Raji (cell line): Measurements from ENCODE around the gene GJB2.

ENCODE experiments used
- POLR2A ChIP-seq: IDR thresholded peaks from 2 replicates; pipeline ENCODE4 v1.6.1; 2011; ENCODE audit warnings: low read depth, low read length, control low read depth; ENCODE audit not compliant: insufficient read depth

GJB2 gene

GRCh38 chr13:20198781-20199180 is 6.0 kb upstream of the GJB2 start:
- no peak for TF ChIP-seq POLR2A

GRCh38 chr13:20197361-20197834 is 4.7 kb upstream of the GJB2 start:
- no peak for TF ChIP-seq POLR2A

GRCh38 chr13:20195801-20196200 is 3.1 kb upstream of the GJB2 start:
- TF ChIP-seq POLR2A: no peak

DNA sequence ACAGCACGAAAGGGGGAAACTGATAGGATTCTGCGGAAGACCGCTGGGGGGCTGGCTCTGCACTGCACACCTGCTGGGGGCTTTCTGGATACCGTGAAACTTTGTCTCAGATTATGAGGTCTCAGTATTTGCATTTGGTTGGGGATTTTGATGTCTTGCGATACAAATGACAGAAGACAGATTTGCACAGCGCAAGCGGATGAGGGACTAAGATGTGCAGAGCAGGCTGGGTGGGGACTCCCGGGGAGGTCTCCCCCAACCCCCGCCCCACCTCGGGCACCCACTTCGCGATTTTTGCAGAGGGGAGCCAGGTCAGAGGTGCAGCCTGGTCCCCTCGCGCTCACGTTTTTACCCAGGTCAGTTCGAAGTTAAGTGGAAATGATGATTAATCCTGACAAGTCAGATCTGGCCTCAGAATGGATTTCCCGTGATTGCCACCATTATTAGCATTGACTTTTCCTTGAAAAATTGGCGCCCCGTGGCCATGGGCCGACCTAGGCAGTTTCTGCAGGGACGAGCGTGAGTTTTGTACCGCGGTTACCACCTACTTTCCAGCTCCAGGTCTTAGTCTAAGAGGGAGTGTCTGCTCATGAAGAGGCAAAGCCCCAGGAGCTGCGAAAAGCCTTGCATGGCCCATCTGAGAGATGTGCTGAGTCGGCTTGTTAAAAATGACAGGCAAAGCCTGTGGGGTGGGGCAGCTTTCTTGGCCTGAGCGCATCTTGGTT is 1.3 kb upstream of the GJB2 start:
- TF ChIP-seq POLR2A: no peak

DNA sequence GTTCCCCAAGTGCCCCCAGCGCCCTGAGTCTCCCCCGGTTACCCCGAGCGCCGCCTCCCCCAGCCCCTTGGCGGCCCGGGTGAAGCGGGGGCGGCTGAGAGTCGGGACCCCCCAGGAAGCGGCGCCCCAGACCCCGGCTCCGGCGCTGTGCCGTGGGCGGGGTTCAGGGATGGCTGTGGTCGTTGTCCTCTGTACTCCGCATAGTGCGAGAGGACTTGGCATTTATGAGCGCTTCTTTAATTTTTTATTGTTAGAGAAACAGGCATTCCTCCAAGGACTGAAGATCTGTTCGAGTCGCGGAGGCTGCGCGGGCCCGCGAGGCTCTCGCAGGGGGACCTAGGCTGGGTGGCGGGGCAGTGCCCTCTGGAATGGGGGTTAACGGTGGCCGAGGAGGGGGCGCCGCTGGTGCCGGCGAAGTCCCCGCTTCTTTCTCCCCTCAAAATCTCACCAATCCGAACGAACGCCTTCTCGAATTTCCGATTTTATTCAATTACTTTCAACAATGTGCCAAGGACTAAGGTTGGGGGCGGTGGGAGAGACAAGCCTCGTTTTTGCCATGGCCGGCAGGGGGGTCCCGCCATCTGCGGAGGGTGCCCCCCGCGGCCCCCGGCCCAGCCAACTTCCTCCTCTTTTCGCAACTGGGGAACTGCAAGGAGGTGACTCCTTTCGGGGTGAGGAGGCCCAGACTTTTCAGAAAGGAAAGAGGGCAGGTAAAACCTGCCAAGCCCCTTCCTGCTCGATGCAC is 596 bp upstream of the GJB2 start:
- no peak for TF ChIP-seq POLR2A

DNA sequence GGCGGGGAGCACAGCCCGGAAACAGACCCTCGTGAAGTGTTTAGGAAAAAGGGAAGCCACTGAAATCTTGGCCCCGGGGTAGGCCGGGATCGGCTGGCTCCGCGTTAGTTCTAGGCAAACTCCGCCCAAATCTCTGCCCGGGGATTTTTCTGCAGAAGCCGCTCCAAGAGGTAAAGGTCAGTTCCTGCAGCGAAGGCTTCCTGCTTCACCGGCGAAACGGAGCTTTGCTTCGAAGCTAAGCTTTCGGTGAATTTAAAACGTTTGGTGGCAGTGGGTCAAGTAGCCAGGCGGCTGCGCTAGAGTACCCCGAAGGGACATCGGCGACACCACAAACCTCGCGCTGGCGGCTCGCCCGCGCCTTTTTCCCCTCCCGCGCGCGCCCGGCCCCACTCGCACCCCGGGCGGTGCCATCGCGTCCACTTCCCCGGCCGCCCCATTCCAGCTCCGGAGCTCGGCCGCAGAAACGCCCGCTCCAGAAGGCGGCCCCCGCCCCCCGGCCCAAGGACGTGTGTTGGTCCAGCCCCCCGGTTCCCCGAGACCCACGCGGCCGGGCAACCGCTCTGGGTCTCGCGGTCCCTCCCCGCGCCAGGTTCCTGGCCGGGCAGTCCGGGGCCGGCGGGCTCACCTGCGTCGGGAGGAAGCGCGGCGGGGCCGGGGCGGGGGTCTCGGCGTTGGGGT is 441 bp downstream of the GJB2 start:
- no peak for TF ChIP-seq POLR2A

DNA sequence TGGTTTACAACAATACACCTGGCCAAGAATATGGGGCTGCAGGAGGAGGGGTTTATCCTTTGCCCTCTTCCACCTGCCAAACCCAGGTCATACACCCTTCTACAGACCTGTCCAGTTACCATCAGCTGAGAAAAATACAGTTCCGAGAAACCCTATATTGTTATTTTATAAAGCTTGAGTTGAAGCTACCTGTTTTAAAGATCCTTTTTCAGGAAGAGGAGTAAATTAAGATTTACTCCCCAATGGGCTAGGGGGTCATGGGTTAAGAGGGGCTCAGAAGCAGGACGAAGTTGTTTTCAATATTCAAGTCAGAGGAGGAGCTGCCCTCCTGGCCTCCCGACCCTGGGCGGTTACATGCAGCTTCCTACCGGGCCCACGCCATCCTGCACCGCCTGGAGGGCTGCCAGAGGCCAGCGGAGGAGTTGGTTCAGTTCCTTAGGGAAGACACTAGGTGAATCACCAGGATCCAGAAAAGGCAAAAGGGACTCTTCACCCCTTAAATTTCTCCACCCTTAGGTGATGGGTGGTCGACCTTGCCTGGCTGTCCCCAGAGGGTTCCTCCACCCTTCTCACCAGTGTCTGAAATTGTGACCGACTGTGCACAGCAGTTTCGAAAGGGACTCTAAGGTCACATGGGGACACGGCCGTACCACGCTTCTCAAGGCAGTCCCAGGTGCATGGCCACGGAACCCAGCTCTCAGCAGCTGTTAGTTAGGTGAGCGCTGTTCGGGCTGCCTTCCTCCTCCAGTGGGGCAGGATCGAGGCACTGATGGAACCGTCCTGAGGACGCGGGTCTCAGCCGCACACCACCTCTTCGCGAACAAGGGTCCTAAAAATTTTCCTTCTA is 1.2 kb downstream of the GJB2 start:
- TF ChIP-seq POLR2A: no peak

- TF ChIP-seq POLR2A: no peak
Observed at GRCh38 chr13:20190481-20191310, 2.0 kb downstream of the GJB2 start.

DNA sequence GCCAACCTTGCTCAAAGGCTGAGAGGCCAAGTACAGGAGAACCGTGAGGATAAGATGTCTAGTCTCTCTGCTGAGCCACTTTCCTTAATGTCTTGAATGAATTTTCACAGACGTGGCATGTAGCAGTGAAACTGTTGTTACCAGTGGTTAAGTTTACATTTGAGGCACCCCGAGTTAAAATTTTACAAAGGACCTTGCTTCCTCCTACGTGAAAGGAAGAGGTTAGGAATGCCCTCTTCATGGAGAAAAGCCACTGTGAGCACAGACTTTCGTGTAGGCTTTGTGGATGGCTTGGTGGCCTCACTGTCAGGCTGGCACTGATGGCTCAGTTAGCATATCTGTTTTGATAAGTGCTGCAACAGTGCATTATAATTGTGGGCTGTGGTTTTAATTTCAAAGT is 2.7 kb downstream of the GJB2 start:
- TF ChIP-seq POLR2A: no peak

- TF ChIP-seq POLR2A: no peak
Observed at GRCh38 chr13:20188667-20189553, 3.8 kb downstream of the GJB2 start.

- TF ChIP-seq POLR2A: no peak
Observed at GRCh38 chr13:20186771-20187170, 6.0 kb downstream of the GJB2 start.

GRCh38 chr13:20185366-20186056 is 7.2 kb downstream of the GJB2 start:
- TF ChIP-seq POLR2A: no peak
